Activated B cell treated with CpG ODN at 0.5 μM for 24 hours (primary cell): Measurements from ENCODE around the gene TCHP. TPM values are rescaled to one million over a fixed set of nuclear protein-coding genes. Genes with fewer than 3 reads are reported as not detected.
"Not testable (repeated sequence)": the region's sequence is repeated elsewhere in the genome, so short reads cannot be mapped to it uniquely, and the experiment has no call there.

Experiments used
- ATAC-seq: fragments of 200-7000 bp; cut with Tn5 transposase; one replicate; pipeline ENCODE4 v1.10.0; 2021; ENCODE audit warnings: low read depth, mild to moderate bottlenecking, moderate library complexity
- CTCF ChIA-PET: fragments of 350-600 bp; sonication (Branson Sonifier 250); formaldehyde crosslinking; loops from one replicate; lab custom pipeline; 2021; ENCODE audit warnings: antibody characterized with exemption; lab: Charles Lee
- POLR2A ChIA-PET: fragments of 350-600 bp; sonication (Branson Sonifier 250); formaldehyde crosslinking; loops from one replicate; lab custom pipeline; 2021; ENCODE audit warnings: antibody characterized with exemption; lab: Charles Lee
- DNase-seq: peaks from one replicate; pipeline ENCODE4 v3.0.0; 2022
- H3K27ac Mint-ChIP-seq: one replicate; pipeline ENCODE4 v1.8.0; 2020; ENCODE audit warnings: mixed read lengths
- H3K27me3 Mint-ChIP-seq: one replicate; pipeline ENCODE4 v1.8.0; 2021; ENCODE audit warnings: mixed read lengths
- H3K36me3 Mint-ChIP-seq: one replicate; pipeline ENCODE4 v1.8.0; 2021; ENCODE audit warnings: low read depth, mixed read lengths
- H3K4me1 Mint-ChIP-seq: one replicate; pipeline ENCODE4 v1.8.0; 2021; ENCODE audit warnings: mixed read lengths
- H3K4me3 Mint-ChIP-seq: one replicate; pipeline ENCODE4 v1.8.0; 2020; ENCODE audit warnings: mild to moderate bottlenecking, mixed read lengths
- H3K9me3 Mint-ChIP-seq: one replicate; pipeline ENCODE4 v1.8.0; 2020; ENCODE audit warnings: mixed read lengths
- intact Hi-C: fragments of 100-400 bp; cut with micrococcal nuclease; formaldehyde crosslinking; loops from one replicate; pipeline ENCODE4 v1.15.1; 2024
- total RNA-seq: library from RNA; stranded (reverse); gene quantifications from 2 replicates; pipeline ENCODE4 v1.2.3, GENCODE V29; 2022
- TF ChIP-seq, protein P1 (sequence below): fragments of 200-600 bp; IDR thresholded peaks from one replicate; pipeline ENCODE4 v1.8.0; 2022; ENCODE audit warnings: antibody characterized with exemption, mild to moderate bottlenecking

TCHP gene
- total RNA-seq, 1 donor from 2014 or later: 28.3 TPM

- TF ChIP-seq, protein P1, sequence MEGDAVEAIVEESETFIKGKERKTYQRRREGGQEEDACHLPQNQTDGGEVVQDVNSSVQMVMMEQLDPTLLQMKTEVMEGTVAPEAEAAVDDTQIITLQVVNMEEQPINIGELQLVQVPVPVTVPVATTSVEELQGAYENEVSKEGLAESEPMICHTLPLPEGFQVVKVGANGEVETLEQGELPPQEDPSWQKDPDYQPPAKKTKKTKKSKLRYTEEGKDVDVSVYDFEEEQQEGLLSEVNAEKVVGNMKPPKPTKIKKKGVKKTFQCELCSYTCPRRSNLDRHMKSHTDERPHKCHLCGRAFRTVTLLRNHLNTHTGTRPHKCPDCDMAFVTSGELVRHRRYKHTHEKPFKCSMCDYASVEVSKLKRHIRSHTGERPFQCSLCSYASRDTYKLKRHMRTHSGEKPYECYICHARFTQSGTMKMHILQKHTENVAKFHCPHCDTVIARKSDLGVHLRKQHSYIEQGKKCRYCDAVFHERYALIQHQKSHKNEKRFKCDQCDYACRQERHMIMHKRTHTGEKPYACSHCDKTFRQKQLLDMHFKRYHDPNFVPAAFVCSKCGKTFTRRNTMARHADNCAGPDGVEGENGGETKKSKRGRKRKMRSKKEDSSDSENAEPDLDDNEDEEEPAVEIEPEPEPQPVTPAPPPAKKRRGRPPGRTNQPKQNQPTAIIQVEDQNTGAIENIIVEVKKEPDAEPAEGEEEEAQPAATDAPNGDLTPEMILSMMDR: no peak
- no peaks in the 10 kb centered on the region for H3K27me3 Mint-ChIP-seq
- H3K27ac Mint-ChIP-seq: no peak overlapping the region
These were observed 39.1 kb upstream of the TCHP start for GRCh38 chr12:109860977-109861376.

GRCh38 chr12:109861689-109862314, 38.3 kb upstream of the TCHP start:
- H3K36me3 Mint-ChIP-seq: peaks cover 33% of the 10 kb centered on the region
- H3K9me3 Mint-ChIP-seq: no peaks in the 10 kb centered on the region
- DNase-seq (no peak), ATAC-seq (no peak)
- CTCF ChIA-PET: interaction anchor here (0.6 to 1.1 kb wide), 3 partner anchors 8 to 17 kb away, joined by 3 read pairs; no protein-coding TSS in a partner anchor
- no peak overlapping the region for H3K27ac Mint-ChIP-seq
- H3K27me3 Mint-ChIP-seq: no peaks in the 10 kb centered on the region
- TF ChIP-seq, protein P1: no peak
- H3K4me3 Mint-ChIP-seq: no peak overlapping the region
- H3K4me1 Mint-ChIP-seq: peaks cover 11% of the 10 kb centered on the region
- intact Hi-C loops: no loop called here
- POLR2A ChIA-PET: no interaction called here

More at GRCh38 chr12:109860977-109861376, 39.1 kb upstream of the TCHP start:
- H3K9me3 Mint-ChIP-seq: no peaks in the 10 kb centered on the region
- H3K4me1 Mint-ChIP-seq: peaks cover 11% of the 10 kb centered on the region
- intact Hi-C loops: no loop called here
- ChIA-PET CTCF (interaction anchor here (0.9 to 1.1 kb wide), 2 partner anchors 7 to 16 kb away, joined by 3 read pairs; no protein-coding TSS in a partner anchor), POLR2A (no interaction called here)
- H3K36me3 Mint-ChIP-seq: peaks cover 38% of the 10 kb centered on the region
- DNase-seq (no peak), ATAC-seq (no peak)
- H3K4me3 Mint-ChIP-seq: no peak overlapping the region

- intact Hi-C loops, ATAC-seq, H3K4me3 Mint-ChIP-seq, DNase-seq, H3K9me3 Mint-ChIP-seq, H3K27me3 Mint-ChIP-seq, POLR2A ChIA-PET, H3K27ac Mint-ChIP-seq: not testable (repeated sequence)
- Mint-ChIP-seq H3K36me3 (peaks cover 27% of the 10 kb centered on the region), H3K4me1 (peaks cover 11% of the 10 kb centered on the region)
- CTCF ChIA-PET: interaction anchor here (2.0 kb wide), 1 partner anchor 17 kb away, joined by 7 read pairs; no protein-coding TSS in a partner anchor
These were observed 37.6 kb upstream of the TCHP start for GRCh38 chr12:109862491-109862890.

DNA sequence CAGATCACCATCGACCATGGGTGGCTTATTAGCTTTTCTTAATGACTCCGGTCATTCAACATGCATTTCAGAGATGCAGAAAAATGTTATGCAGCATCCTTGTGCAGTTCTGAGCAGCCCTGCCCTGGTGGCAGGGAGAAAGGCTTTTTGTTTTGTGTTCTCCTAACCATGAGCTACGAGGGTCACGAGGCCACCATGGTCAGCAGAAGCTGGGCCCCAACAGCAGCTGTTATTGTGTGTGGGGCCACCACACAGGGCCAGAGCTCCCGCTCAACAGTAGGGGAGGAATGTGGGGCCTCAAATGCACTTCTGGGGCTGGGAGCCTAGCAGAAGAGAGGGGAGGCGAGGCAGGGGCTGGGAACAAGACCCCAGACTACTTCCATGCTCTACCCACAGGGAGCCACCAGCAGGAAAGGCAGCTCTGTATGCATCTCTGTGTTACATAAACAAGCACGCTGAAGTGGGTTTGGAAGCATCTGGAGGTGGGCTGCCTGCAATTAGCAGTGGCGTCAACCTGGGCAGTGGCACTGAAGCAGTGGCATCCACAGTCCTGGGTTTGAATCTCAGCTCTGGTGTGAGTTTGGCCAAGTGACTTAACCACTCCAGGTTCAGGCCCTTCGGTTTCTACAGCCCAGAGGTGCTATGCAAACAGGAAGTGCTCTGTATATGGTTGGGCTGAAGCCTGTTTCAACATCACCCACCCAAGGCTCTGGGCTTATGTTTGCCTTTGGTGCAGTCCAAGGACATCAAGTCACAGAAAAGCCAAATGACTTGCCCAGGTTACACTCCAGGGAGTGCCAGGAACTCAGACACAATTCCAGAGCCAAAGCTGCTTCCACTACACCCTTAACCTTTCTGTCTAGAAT, 36.0 kb upstream of the TCHP start:
- Mint-ChIP-seq H3K27ac (peak overlapping the region; percentile 18), H3K4me3 (no peak overlapping the region)

GRCh38 chr12:109864916-109865315, 35.2 kb upstream of the TCHP start:
- peaks cover 19% of the 10 kb centered on the region for H3K36me3 Mint-ChIP-seq
- peaks cover 15% of the 10 kb centered on the region for H3K4me1 Mint-ChIP-seq
- ATAC-seq (no peak), DNase-seq (no peak)
- TF ChIP-seq, protein P1: no peak
- CTCF ChIA-PET: no interaction called here
- intact Hi-C loops: no loop called here
- POLR2A ChIA-PET: no interaction called here
- no peak overlapping the region for H3K27ac Mint-ChIP-seq
- H3K4me3 Mint-ChIP-seq: no peak overlapping the region
- H3K9me3 Mint-ChIP-seq: no peaks in the 10 kb centered on the region
- H3K27me3 Mint-ChIP-seq: no peaks in the 10 kb centered on the region

More for the DNA sequence above, 36.0 kb upstream of the TCHP start:
- no peak for DNase-seq
- TF ChIP-seq, protein P1: no peak
- no peaks in the 10 kb centered on the region for H3K27me3 Mint-ChIP-seq
- ChIA-PET POLR2A (no interaction called here), CTCF (interaction anchor here (2.0 kb wide), 1 partner anchor 19 kb away, joined by 7 read pairs; no protein-coding TSS in a partner anchor)
- intact Hi-C loops: no loop called here
- H3K4me1 Mint-ChIP-seq: peaks cover 15% of the 10 kb centered on the region
- peaks cover 19% of the 10 kb centered on the region for H3K36me3 Mint-ChIP-seq
- H3K9me3 Mint-ChIP-seq: no peaks in the 10 kb centered on the region
- ATAC-seq: no peak
